GM18499 (cell line): ENCODE results near the gene TOR4A.

Experiments used
- ATAC-seq: cut with Tn5 transposase; IDR thresholded peaks from one replicate; pipeline ENCODE4 v1.9.1; 2021; ENCODE audit warnings: moderate number of reproducible peaks; ENCODE audit not compliant: insufficient read depth, unreplicated experiment

TOR4A gene

DNA sequence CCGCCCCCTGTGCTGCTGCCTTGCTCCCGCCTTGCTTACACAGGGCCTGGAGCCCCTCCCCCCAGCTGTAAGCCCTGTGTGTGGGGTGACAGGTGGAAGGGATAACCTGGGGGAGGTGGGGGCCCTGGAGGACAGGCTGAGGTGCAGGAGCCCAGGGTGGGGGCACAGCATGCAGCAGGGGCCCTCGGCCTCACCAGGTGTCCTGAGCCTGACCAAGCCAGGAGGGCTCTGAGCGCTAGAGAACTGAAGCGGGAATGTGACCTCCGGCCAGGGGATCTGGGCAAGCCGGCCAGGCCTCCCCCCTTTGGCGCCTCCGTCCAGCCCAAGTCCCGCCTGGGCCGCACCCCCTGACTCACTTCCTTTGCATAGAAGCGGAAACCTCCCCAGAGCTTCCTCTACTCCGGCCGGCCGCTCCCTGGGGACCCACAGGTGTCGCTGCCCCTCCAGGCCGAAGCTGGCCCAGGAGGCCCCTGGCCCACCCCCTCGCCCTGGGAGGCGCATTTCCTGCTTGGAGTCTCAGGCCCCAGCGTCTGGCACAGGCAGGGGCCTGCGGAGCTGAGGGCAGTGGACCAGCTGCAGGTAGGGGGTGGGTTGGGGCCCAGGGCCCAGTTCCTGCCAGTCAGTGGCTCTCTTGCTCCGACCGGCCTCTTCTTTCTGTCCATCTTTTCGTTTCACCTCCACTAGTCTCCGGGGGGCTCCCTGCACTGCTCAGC is at the start of gene TOR4A:
Gene TOR4A, plus strand, starts transcription at position 398 of the 713 bp plus-strand sequence. CDS start 964 bp downstream, outside the sequence.
- ATAC-seq = no peak

- no peak for ATAC-seq
Measured at GRCh38 chr9:137227853-137228505, 49.5 kb upstream of the TOR4A start.

DNA sequence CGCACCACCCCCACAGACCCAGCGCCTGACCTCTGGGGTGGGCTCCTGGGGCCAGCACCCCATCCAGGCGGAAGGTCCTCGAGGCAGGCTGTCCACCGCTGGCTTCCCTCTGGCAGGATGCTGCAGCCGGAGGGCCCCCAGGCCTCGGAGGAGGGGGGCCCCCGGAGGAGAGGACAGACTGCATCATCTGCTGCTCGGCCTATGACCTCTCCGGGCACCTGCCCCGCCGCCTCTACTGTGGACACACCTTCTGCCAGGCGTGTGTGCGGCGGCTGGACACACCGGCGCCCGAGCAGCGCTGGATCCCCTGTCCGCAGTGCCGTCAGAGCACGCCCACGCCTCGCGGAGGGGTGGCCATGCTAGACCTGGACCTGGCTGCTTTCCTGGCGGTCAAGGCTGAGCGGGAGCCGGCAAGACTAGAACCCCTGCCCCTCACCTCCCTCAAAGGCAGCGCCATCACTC is 49.0 kb upstream of the TOR4A start:
- no peak for ATAC-seq

DNA sequence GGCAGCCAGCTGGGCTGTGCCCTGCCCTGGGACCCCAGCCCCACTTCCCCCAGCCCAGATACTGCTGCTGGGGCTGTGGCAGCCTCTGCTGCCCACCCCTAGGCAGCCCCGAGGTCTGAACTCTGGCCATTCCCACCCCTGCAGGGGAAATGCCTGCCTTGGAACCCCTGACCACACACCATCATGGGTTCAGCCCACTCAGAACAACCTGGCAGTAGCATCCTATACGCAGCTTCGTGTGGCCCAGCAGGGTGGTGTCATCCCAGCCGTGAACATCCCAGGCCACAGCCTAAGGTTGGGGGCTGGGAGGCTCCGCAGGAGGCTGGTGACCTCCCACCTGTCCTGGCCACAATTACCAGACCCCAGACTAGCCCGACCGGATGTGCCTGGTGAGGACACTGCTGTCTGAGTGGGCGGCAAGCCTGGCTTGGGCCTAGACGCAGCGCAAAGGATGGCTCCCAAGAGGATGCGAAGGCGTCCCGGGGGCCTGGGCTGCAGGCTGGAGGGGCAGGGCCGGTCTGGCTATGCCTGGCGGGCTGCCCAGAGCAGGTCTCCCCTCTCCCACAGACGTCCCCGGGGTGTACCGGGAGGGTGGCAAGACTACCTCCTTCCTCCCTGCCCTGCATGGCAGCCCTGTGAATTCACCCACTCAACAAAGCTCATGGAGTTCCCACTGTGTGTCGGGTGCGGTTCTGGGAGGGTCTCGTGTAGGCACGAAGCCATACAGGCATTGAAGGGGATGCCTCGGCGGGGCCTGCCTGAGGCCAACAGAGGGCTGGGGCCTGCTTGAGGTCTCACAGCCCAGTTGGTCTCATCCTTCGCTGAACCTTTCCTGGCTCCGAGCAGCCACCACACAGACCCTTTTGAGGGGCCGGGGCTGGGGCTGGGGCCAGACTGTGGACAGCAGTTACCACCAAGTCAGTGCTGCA is 48.3 kb upstream of the TOR4A start:
- ATAC-seq = no peak

GRCh38 chr9:137229903-137230704 is 47.4 kb upstream of the TOR4A start:
- no peak for ATAC-seq

DNA sequence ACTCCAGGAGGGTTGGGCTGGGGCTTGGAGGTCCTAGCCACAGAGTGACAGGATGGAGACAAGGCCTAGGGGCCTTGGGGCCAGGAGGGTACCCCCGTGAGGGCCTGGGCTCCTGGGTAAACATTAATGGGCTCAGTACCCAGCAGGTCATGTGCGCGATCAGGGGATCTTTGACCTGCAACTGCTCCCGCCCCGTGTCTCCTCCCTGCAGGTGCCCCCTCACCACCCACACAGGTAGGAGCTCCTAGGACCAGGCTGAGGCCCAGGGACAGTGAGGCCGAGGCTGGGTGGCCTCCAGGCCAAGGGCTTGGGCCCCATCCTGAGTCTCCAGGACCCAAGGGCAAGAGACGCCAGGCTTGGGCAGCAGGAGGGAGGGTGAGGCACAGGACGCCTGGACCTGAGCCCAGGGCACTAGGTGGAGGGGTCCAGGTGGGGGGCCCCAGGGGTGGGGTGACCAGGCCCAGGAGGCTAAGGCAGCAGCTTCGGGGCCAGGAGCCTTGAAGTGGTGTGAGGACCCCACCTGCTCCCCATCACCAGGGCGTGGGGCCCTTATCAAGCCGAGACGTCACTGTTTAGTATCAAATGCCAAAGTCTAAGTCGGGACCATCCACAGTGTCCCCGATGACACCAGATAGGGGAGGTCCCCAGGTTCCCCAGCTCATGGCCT is 46.7 kb upstream of the TOR4A start, which contains the start of gene SLC34A3:
Gene SLC34A3, plus strand, starts transcription at position 197 of the 667 bp plus-strand sequence. CDS start 802 bp downstream, outside the sequence.
- ATAC-seq = no peak

DNA sequence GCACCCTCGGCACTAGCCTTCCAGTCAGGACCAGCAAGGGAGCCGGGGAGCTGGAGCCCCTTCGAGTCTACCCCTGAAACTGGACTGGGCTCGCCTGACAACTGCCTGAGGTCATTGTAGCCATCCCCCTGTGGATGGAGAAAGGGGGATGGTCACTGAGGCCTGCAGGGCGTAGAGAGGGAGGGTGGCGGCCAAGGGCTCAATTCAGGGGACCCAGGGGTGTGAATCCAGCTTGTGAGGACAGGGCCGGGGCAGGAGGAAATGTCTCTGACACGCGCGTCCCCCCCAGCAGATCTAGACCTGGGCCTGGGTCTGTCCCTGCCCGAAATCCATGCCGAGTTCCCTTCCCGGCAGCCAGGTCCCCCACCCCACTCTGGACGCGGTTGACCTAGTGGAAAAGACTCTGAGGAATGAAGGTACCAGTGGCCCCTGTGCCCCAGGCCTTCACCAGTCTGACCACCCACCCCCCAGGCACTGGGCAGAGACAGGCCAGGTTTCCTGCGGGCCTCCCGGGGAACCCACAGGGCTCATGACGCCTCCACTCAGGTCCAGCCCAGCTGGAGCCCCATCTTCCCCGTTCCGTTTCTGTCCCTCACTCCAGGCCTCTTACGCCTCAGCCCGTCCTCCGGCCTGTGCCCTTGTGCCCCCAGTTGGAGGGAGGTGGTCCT is 46.0 kb upstream of the TOR4A start:
- no peak for ATAC-seq

DNA sequence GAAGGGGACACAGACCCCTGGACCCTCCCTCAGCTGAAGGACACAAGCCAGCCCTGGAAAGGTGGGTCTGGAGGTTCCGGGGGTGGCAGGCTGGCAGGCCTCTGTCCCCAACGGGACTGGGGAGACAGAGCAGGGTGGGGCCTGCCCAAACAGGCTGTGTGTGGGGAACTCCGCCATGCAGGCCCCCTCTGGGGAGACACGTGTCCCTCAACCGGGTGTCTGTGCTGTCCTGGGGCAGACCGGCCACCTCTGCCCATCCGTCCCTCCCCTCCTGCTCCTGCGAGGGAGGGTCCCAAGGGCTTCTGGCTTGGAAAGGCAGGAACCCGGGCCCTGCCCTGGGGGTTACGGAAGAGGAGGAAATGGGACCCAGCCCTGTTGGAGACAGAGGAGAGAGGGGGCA is 45.4 kb upstream of the TOR4A start:
- ATAC-seq = no peak

DNA sequence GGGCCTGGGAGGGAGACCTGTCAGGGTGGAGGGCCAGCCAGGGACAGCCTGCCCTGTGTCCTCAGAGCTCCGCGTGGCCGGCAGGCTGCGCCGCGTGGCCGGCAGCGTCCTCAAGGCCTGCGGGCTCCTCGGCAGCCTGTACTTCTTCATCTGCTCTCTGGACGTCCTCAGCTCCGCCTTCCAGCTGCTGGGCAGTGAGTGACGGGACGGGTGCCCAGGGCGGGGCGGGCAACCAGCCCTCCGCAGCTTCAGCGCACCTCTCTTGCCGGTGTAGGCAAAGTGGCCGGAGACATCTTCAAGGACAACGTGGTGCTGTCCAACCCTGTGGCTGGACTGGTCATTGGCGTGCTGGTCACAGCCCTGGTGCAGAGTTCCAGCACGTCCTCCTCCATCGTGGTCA is 45.0 kb upstream of the TOR4A start:
- ATAC-seq = no peak

DNA sequence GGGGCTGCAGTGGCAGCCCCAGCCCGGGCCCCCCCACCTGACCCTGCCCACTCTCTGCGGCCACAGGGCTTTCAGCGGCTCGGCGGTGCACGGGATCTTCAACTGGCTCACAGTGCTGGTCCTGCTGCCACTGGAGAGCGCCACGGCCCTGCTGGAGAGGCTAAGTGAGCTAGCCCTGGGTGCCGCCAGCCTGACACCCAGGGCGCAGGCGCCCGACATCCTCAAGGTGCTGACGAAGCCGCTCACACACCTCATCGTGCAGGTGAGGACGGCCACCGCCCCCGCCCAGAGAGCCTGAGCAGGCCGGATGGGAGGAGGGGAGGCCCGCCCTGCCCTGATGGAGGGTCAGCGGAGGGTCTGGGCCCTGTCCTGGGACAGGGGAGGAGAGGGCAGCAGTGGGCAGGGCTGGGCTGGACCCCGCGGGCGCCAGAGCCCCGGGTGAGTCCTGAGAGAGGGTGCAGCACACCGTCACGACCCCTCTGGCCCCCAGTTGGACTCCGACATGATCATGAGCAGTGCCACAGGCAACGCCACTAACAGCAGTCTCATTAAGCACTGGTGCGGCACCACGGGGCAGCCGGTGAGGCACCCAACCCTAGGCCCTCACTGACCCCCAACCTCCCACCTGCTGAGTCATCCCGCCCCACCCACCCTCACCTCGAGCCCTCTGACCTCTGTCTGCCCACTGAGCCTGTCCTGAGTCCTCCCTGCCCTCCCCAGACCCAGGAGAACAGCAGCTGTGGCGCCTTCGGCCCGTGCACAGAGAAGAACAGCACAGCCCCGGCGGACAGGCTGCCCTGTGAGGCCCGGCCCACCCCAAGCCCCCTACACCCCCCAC is 44.2 kb upstream of the TOR4A start:
- ATAC-seq = no peak

GRCh38 chr9:137234055-137234697 is 43.4 kb upstream of the TOR4A start:
- ATAC-seq = no peak

DNA sequence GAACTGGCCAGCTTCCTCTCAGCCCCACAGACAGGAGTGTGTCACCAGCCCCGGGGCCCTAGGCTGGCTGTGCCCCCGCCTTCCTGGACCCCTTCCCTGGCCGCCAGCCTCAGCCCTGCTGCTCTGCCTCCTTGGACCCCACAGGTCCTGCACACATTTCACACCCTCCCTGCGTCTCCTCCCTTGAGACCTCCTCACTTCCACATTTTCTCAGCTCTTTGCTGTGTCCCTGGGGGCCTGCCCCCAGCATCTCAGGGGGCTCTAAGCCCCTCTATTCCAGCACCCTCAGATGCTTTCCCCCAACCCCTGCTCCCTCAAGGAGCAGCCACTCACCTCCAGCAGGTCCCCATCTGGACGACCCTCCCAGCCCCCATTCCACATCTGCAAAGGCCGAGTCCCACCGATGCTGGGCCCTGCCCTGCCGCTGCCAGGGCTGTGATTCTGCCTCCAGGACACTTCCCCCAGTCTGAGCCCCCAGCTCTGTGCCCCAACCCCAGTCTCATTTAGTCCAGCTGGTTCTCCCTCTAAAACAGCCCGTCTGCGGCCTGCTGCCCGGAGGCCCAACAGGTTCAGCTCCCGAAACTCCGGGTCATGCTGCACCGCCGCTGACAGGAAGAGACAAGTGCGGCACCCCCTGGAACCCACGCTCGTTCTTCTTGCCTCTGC is 42.6 kb upstream of the TOR4A start:
- no peak for ATAC-seq

- no peak for ATAC-seq
Measured at GRCh38 chr9:137235424-137236237, 41.9 kb upstream of the TOR4A start.

GRCh38 chr9:137236238-137236935 is 41.1 kb upstream of the TOR4A start:
- ATAC-seq = no peak

- no peak for ATAC-seq
Measured at GRCh38 chr9:137236936-137237421, 40.5 kb upstream of the TOR4A start.
